Chondrocyte (in vitro differentiated cells): Measurements from ENCODE around the gene ATP2B2. TPM values are rescaled to one million over a fixed set of nuclear protein-coding genes. Genes with fewer than 3 reads are reported as not detected.

Source experiments
- DNase-seq: peaks from one replicate; pipeline ENCODE4 v3.0.0; 2021; ENCODE audit warnings: mixed read lengths, low spot score
- H3K27ac Mint-ChIP-seq: one replicate; pipeline ENCODE4 v1.8.0; 2021; ENCODE audit warnings: mild to moderate bottlenecking, moderate library complexity, mixed read lengths; ENCODE audit not compliant: unreplicated experiment
- H3K27me3 Mint-ChIP-seq: 2 replicates; pipeline ENCODE4 v1.8.0; 2021; ENCODE audit warnings: low read depth, mixed read lengths
- H3K36me3 Mint-ChIP-seq: 2 replicates; pipeline ENCODE4 v1.8.0; 2021; ENCODE audit warnings: low read depth, mixed read lengths
- H3K4me1 Mint-ChIP-seq: 2 replicates; pipeline ENCODE4 v1.8.0; 2021; ENCODE audit warnings: low read depth, mild to moderate bottlenecking, mixed read lengths
- H3K4me3 Mint-ChIP-seq: one replicate; pipeline ENCODE4 v1.8.0; 2021; ENCODE audit warnings: mild to moderate bottlenecking, moderate library complexity, mixed read lengths; ENCODE audit not compliant: unreplicated experiment
- H3K9me3 Mint-ChIP-seq: 2 replicates; pipeline ENCODE4 v1.8.0; 2021; ENCODE audit warnings: low read depth, mixed read lengths
- CTCF ChIP-seq: fragments of 200-600 bp; sonication (generic); IDR thresholded peaks from 2 replicates; pipeline ENCODE4 v1.5.0; 2021; ENCODE audit warnings: antibody characterized with exemption, mild to moderate bottlenecking, moderate library complexity
- total RNA-seq: library from RNA; stranded (reverse); gene quantifications from 3 replicates; pipeline ENCODE4 v1.2.1, GENCODE V29; 2021

The ATP2B2 gene
- total RNA-seq, 1 donor from 2014 or later = 0.25 TPM

- H3K27me3 Mint-ChIP-seq = peaks cover 56% of the 10 kb centered on the region
- no peak for DNase-seq
- no peak for TF ChIP-seq CTCF
- no peaks in the 10 kb centered on the region for H3K9me3 Mint-ChIP-seq
- peaks cover 5% of the 10 kb centered on the region for H3K4me1 Mint-ChIP-seq
- H3K27ac Mint-ChIP-seq = no peak overlapping the region
- H3K4me3 Mint-ChIP-seq = no peak overlapping the region
- no peaks in the 10 kb centered on the region for H3K36me3 Mint-ChIP-seq
These were observed 32.4 kb downstream of the ATP2B2 start for GRCh38 chr3:10472877-10473440.

GRCh38 chr3:10471054-10471688 is 34.2 kb downstream of the ATP2B2 start:
- Mint-ChIP-seq H3K4me1 (peaks cover 5% of the 10 kb centered on the region), H3K36me3 (no peaks in the 10 kb centered on the region), H3K9me3 (no peaks in the 10 kb centered on the region), H3K27ac (no peak overlapping the region), H3K27me3 (peaks cover 59% of the 10 kb centered on the region), H3K4me3 (peak overlapping the region; percentile 28)
- DNase-seq = peak; percentile 57
- no peak for TF ChIP-seq CTCF

GRCh38 chr3:10470120-10471053 is 35.0 kb downstream of the ATP2B2 start:
- Mint-ChIP-seq H3K36me3 (no peaks in the 10 kb centered on the region), H3K4me1 (peaks cover 5% of the 10 kb centered on the region), H3K27me3 (peaks cover 64% of the 10 kb centered on the region), H3K4me3 (no peak overlapping the region), H3K9me3 (no peaks in the 10 kb centered on the region), H3K27ac (no peak overlapping the region)
- no peak for TF ChIP-seq CTCF
- no peak for DNase-seq

GRCh38 chr3:10469441-10470119 is 35.8 kb downstream of the ATP2B2 start:
- no peaks in the 10 kb centered on the region for H3K36me3 Mint-ChIP-seq
- H3K9me3 Mint-ChIP-seq = no peaks in the 10 kb centered on the region
- H3K4me3 Mint-ChIP-seq = no peak overlapping the region
- no peak for TF ChIP-seq CTCF
- peaks cover 60% of the 10 kb centered on the region for H3K27me3 Mint-ChIP-seq
- H3K27ac Mint-ChIP-seq = no peak overlapping the region
- H3K4me1 Mint-ChIP-seq = peaks cover 5% of the 10 kb centered on the region
- DNase-seq = peak; percentile 38
